OCI-LY3 (cell line): ENCODE data around the gene CPEB2.

ENCODE experiments used
- CTCF ChIP-seq: fragments of 200-600, 300-600 bp; sonication (generic); IDR thresholded peaks from 2 replicates; pipeline ENCODE4 v1.5.1; 2014; ENCODE audit warnings: antibody characterized with exemption, low read length, low read depth
- EZH2phosphoT487 ChIP-seq: fragments of 200-600 bp; shearing (Covaris generic); IDR thresholded peaks from 2 replicates; pipeline ENCODE4 v1.6.1; 2018; ENCODE audit warnings: antibody characterized with exemption, mixed run types, low read depth

GRCh38 chr4:15020502-15021286 lies 18.4 kb downstream of the CPEB2 start:
- TF ChIP-seq CTCF: no peak
- no peak for TF ChIP-seq EZH2phosphoT487
